Sigmoid colon (tissue), 4 donors: ENCODE data around the gene RARA.

Experiments
- CTCF ChIP-seq, 4 experiments: fragments of 450-650 bp in 3 of 4; fragments of 200-600 bp in 1 of 4; IDR thresholded peaks; one replicate each; pipeline ENCODE4 v1.5.1; 2016 to 2019; ENCODE audit warnings: antibody characterized with exemption in 4 of 4, mild to moderate bottlenecking in 3 of 4, moderate library complexity in 2 of 4
- EP300 ChIP-seq, 4 donors: sonication (generic); formaldehyde crosslinking; IDR thresholded peaks; one replicate each; pipeline ENCODE4 v1.6.1; 2017; ENCODE audit warnings: antibody characterized with exemption in 4 of 4
- POLR2A ChIP-seq, 2 donors: fragments of 450-650 bp; IDR thresholded peaks; one replicate each; pipeline ENCODE4 v1.6.1; 2016; ENCODE audit warnings: antibody characterized with exemption in 2 of 2, mild to moderate bottlenecking in 2 of 2, moderate library complexity in 2 of 2
- POLR2AphosphoS5 ChIP-seq, 4 donors: sonication (generic); formaldehyde crosslinking; IDR thresholded peaks; one replicate each; pipeline ENCODE4 v1.6.1; 2017; ENCODE audit warnings: antibody characterized with exemption in 4 of 4

GRCh38 chr17:40306395-40306794, 2.6 kb upstream of the RARA start:
- TF ChIP-seq EP300 (IDR thresholded peaks at IDR 0.05) (no peak), POLR2A (IDR thresholded peaks at IDR 0.05) (no peak), CTCF (IDR thresholded peaks at IDR 0.05) (no peak), POLR2AphosphoS5 (IDR thresholded peaks at IDR 0.05) (no peak)
